Measurements from ENCODE around the gene KLHL22.
A peak's percentile ranks its signal among the peaks of the same experiment; 100 is the strongest.
"Not testable (repeated sequence)": the region's sequence is repeated elsewhere in the genome, so short reads cannot be mapped to it uniquely, and the experiment has no call there.

The KLHL22 gene

GRCh38 chr22:20504293-20504922 is 8.8 kb upstream of the KLHL22 start:
- DNase-seq (ENCODE audit: low read depth in 2 of 2): not testable (repeated sequence)

DNA sequence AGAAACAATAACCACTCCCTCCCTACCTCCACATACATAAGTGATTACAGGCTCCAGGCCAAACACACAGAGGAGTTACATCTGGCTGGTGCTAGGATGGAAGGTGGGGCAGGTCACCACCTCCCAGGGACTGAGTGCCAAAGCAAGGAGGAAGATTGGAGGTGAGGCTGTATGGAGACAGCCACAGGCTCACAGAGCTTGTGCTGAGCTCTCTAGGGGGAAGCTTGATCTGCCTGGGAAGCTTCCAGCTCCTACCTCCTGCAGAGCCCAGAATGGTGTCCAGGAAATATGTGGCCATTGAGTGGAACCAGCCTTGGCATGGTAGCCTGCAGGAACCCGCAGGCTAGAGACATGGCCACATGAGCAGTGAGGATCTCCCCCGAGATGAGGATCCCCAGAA is 8.2 kb upstream of the KLHL22 start:
- DNase-seq (ENCODE audit: low read depth in 2 of 2): no peak

- no peak for DNase-seq (ENCODE audit: low read depth in 2 of 2)
These were observed 4.2 kb upstream of the KLHL22 start for GRCh38 chr22:20499769-20500168.

GRCh38 chr22:20498913-20499312 is 3.3 kb upstream of the KLHL22 start:
- DNase-seq (ENCODE audit: low read depth in 2 of 2): no peak

GRCh38 chr22:20497426-20497825 is 1.8 kb upstream of the KLHL22 start:
- no peak for DNase-seq (ENCODE audit: low read depth in 2 of 2)

- DNase-seq (ENCODE audit: low read depth in 2 of 2): peak; percentile 87 to 91
These were observed 476 bp upstream of the KLHL22 start for GRCh38 chr22:20495861-20496681.

GRCh38 chr22:20491346-20491745 is 4.2 kb downstream of the KLHL22 start:
- DNase-seq (ENCODE audit: low read depth in 2 of 2): no peak

- DNase-seq (ENCODE audit: low read depth in 2 of 2): no peak
These were observed 4.7 kb downstream of the KLHL22 start for GRCh38 chr22:20490941-20491307.

DNA sequence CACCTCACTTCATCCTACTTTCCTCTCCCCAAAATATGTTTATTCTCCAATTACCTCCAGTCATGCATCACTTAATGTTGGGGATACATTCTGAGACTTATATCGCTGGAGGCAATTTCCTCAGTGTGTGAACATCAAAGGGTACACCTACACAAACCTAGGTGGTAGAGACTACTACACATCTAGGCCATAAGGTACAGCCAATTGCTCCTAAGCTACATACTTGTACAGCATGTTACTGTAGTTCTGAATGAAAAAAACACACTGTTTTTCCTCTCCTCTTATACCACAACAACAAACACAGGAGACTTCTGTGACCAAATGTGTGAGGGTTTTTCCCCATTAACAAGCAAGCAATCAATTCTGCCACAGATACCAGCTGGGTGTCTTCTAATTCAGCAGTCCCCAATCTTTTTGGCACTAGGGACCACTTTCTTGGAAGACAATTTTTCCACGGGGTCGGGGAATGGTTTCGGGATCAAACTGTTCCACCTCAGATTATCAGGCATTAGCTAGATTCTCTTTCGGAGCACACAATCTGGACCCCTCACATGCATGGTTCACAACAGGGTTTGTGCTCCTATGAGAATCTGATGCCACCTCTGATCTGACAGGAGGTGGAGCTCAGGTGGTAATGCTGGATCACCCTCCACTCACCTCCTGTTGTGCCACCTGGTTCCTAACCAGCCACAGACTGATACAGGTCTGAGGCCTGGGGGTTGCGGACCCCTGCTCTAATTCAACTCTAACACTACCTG is 5.2 kb downstream of the KLHL22 start:
- no peak for DNase-seq (ENCODE audit: low read depth in 2 of 2)

DNA sequence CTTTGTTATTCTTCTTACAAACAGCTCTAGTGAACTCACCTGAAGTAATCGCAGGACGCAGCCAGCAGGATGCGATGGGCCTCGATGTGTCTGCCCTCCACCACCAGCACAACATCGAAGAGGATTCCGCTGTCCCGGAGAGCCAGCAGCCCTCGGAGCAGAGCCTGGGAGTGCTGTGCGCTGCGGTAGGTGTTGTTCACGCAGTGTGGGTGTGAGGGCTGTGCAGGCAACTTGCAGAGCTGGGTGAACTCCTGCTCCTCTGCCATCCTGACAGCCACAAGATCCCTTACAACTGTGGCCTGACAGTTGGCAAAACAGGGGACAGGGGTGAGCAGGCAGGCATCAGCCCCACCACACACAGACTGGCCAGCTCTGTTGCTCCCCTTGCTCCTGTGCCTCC is 6.6 kb downstream of the KLHL22 start:
- no peak for DNase-seq (ENCODE audit: low read depth in 2 of 2)

DNA sequence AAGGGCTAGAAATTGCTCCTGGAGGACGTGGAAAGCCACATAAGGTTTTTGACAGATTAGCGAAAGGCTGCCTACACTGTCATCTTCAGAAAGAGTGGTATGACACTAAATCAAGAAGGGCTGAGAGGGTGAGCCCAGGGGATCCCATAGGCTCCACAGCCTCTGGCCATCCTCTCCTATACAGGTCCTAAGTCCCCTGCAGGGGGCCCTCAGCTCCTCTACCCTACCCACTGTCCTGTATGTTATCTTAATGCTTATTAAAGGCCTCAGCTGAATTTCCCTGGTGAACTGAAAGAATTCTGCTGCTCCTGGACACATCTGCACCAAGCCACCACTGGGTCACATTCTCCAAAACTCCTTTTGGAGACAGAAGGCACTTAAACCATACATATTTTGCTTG is 7.9 kb downstream of the KLHL22 start:
- DNase-seq (ENCODE audit: low read depth in 2 of 2): no peak

GRCh38 chr22:20486229-20486628 is 9.4 kb downstream of the KLHL22 start:
- DNase-seq (ENCODE audit: low read depth in 2 of 2): no peak

DNA sequence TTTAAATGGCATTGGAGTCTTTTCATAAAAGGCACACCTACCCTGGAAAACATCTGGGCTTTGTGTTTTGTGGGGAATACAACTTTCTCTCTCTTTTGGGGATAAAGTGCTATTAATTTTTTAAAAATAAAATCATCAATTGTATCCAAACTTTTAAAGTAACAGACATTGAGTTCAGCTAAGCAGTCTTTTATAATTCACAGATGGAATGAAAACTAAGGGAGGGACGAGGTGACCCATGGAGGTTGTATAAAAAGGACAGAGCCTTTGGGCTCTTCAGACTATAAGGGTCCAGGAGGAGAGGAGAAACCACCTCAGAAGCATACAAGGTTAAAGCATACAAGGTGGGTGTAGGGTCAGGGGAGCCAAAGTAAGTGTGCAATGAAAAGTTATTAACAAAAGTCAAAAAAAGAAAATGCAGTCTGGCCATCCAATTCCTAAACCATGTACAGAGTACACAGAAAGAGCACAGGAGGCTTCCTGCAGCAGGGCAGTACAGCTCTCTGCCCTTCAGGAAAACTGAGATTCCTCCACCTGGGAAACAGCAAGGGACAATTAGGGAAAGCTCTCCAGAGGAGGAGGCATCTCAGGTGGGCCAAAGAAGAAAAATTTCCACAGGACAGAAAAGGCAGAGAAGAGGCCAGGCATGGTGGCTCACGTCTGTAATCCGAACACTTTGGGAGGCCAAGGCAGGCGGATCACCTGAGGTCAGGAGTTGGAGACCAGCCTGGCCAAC is 10.5 kb downstream of the KLHL22 start:
- DNase-seq (ENCODE audit: low read depth in 2 of 2): no peak

GRCh38 chr22:20483771-20484170 is 11.8 kb downstream of the KLHL22 start:
- no peak for DNase-seq (ENCODE audit: low read depth in 2 of 2)

GRCh38 chr22:20483143-20483506 is 12.5 kb downstream of the KLHL22 start:
- not testable (repeated sequence) for DNase-seq (ENCODE audit: low read depth in 2 of 2)

DNA sequence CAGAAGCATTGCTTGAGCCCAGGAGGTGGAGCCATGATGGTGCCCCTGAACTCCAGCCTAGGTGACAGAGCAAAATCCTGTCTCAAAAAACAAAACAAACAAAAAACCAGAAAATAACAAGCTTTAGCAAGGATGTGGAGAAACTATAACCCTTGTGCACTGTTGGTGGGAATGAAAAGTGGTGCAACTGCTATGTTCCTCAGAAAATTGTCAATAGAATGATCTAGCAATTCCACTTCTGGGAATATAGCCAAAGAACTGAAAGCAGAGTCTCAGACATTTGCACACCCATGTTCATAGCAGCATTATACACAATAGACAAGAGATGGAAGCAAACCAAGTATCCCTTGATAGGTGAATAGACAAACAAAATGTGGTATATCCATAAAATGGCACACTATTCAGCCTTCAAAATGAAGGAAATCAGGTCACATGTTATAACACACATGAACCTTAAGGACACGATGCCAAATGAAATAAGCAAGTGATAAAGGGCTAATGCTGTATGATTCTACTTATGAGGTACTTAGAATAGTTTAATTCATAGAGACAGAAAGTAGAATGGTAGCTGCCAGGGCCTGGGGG is 15.9 kb downstream of the KLHL22 start:
- DNase-seq (ENCODE audit: low read depth in 2 of 2): no peak

DNA sequence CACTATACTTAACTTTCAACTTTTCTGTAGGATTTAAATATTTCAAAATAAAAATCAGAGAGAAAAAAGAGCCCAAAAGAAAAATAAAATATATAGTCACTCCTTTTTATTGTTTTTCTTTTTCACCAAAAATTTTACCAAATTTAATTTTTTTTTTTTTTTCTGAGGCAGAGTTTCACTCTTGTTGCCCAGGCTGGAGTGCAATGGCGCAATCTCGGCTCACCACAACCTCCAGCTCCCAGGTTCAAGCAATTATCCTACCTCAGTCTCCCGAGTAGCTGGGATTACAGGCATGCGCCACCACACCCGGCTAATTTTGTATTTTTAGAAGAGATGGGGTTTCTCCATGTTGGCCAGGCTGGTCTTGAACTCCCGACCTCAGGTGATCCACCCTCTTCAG is 17.5 kb downstream of the KLHL22 start:
- not testable (repeated sequence) for DNase-seq (ENCODE audit: low read depth in 2 of 2)

- DNase-seq (ENCODE audit: low read depth in 2 of 2): not testable (repeated sequence)
These were observed 20.0 kb downstream of the KLHL22 start for GRCh38 chr22:20475569-20475968.

DNA sequence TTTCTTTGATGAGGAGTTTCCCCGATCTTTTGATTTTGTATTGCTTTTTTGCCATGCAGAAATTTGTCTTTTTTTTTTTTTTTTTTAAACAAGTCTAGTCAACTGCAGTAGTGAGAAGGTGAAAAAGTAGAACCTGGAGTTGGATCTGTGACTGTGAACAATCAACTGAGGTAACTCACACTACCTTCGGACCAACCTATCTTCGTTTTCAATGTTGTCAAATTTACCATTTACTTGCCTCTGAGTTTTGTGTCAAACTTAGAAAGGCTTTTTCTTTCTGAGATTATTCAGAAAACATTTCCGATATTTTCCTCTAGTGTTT is 20.5 kb downstream of the KLHL22 start:
- DNase-seq (ENCODE audit: low read depth in 2 of 2): no peak

- no peak for DNase-seq (ENCODE audit: low read depth in 2 of 2)
These were observed 22.8 kb downstream of the KLHL22 start for GRCh38 chr22:20472629-20473442.

Data from stimulated activated CD8-positive, alpha-beta memory T cell treated with anti-CD3 and anti-CD28 coated beads, Interleukin-15, amount 100 ng/mL, for 4 hours (primary cell).